Nephron progenitor cell (in vitro differentiated cells): ENCODE measurements around the gene LILRB1.

ENCODE experiments used
- DNase-seq: peaks from one replicate; pipeline ENCODE4 v3.0.0; 2021
- H3K27ac Mint-ChIP-seq: 2 replicates; pipeline ENCODE4 v1.8.0; 2021; ENCODE audit warnings: mild to moderate bottlenecking, moderate library complexity, mixed read lengths
- H3K27me3 Mint-ChIP-seq: 2 replicates; pipeline ENCODE4 v1.8.0; 2021; ENCODE audit warnings: mild to moderate bottlenecking, low read depth, mixed read lengths; ENCODE audit not compliant: poor library complexity
- H3K36me3 Mint-ChIP-seq: 2 replicates; pipeline ENCODE4 v1.8.0; 2021; ENCODE audit warnings: low read depth, mixed read lengths
- H3K4me1 Mint-ChIP-seq: 2 replicates; pipeline ENCODE4 v1.8.0; 2021; ENCODE audit warnings: mixed read lengths
- H3K4me3 Mint-ChIP-seq: 2 replicates; pipeline ENCODE4 v1.8.0; 2021; ENCODE audit warnings: mild to moderate bottlenecking, moderate library complexity, mixed read lengths
- H3K9me3 Mint-ChIP-seq: 2 replicates; pipeline ENCODE4 v1.8.0; 2021; ENCODE audit warnings: mild to moderate bottlenecking, moderate library complexity, mixed read lengths
- TF ChIP-seq, protein P1 (sequence below): fragments of 200-600 bp; sonication (generic); IDR thresholded peaks from 2 replicates; pipeline ENCODE4 v1.5.0; 2021; ENCODE audit warnings: antibody characterized with exemption

The LILRB1 gene

DNA sequence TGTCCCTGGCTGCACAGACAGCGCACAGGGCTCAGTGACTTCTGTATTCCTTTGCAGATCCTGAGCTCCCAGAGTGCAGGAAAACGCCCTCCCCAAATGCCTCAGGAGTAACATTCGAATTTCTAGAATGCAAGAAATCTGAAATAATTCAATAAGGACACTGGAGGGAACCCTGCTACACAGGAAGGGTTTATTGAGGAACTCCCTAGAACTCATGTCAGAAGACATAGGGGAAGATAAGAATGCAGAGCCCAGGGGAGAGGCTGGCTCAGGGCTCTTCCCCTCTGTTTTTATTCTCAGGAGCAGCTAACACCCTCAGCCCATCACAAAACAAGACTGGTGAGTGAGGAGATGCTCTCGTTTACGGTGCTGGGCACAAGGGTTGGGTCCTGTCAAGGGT lies 30.1 kb upstream of the LILRB1 start:
- H3K27me3 Mint-ChIP-seq = no peaks in the 10 kb centered on the region
- H3K4me3 Mint-ChIP-seq = no peak overlapping the region
- H3K27ac Mint-ChIP-seq = no peak overlapping the region
- TF ChIP-seq, protein P1, sequence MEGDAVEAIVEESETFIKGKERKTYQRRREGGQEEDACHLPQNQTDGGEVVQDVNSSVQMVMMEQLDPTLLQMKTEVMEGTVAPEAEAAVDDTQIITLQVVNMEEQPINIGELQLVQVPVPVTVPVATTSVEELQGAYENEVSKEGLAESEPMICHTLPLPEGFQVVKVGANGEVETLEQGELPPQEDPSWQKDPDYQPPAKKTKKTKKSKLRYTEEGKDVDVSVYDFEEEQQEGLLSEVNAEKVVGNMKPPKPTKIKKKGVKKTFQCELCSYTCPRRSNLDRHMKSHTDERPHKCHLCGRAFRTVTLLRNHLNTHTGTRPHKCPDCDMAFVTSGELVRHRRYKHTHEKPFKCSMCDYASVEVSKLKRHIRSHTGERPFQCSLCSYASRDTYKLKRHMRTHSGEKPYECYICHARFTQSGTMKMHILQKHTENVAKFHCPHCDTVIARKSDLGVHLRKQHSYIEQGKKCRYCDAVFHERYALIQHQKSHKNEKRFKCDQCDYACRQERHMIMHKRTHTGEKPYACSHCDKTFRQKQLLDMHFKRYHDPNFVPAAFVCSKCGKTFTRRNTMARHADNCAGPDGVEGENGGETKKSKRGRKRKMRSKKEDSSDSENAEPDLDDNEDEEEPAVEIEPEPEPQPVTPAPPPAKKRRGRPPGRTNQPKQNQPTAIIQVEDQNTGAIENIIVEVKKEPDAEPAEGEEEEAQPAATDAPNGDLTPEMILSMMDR = no peak
- H3K36me3 Mint-ChIP-seq = no peaks in the 10 kb centered on the region
- no peak for DNase-seq
- peaks cover 78% of the 10 kb centered on the region for H3K9me3 Mint-ChIP-seq
- H3K4me1 Mint-ChIP-seq = no peaks in the 10 kb centered on the region

GRCh38 chr19:54606230-54606629 lies 24.1 kb upstream of the LILRB1 start:
- no peaks in the 10 kb centered on the region for H3K4me1 Mint-ChIP-seq
- H3K9me3 Mint-ChIP-seq = peaks cover 90% of the 10 kb centered on the region
- no peak for DNase-seq
- no peaks in the 10 kb centered on the region for H3K27me3 Mint-ChIP-seq
- no peaks in the 10 kb centered on the region for H3K36me3 Mint-ChIP-seq
- no peak overlapping the region for H3K4me3 Mint-ChIP-seq
- TF ChIP-seq, protein P1 = no peak
- H3K27ac Mint-ChIP-seq = no peak overlapping the region

- TF ChIP-seq, protein P1 = no peak
- no peaks in the 10 kb centered on the region for H3K4me1 Mint-ChIP-seq
- H3K27ac Mint-ChIP-seq = no peak overlapping the region
- H3K4me3 Mint-ChIP-seq = no peak overlapping the region
- DNase-seq = no peak
- H3K36me3 Mint-ChIP-seq = no peaks in the 10 kb centered on the region
- H3K9me3 Mint-ChIP-seq = peaks cover 91% of the 10 kb centered on the region
- H3K27me3 Mint-ChIP-seq = no peaks in the 10 kb centered on the region
These were observed 23.1 kb upstream of the LILRB1 start for GRCh38 chr19:54606891-54607784.

DNA sequence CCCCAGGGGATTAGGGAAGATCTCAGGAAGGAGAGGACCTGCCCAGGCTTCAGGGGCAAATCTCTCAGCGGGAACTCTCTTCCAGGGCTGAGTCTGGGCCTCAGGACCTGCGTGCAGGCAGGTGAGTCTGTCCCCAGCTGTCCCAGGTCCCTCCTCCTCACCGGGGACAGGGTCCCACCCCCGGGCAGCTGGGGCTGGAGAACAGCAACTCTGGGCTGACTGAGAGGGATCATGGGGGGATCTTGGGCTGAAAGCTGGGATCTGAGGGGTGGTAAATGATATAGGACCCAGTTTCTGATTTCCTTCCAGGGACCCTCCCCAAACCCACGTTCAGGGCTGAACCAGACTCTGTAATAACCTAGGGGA lies 22.5 kb upstream of the LILRB1 start:
- TF ChIP-seq, protein P1 = no peak
- no peak overlapping the region for H3K4me3 Mint-ChIP-seq
- peaks cover 92% of the 10 kb centered on the region for H3K9me3 Mint-ChIP-seq
- H3K36me3 Mint-ChIP-seq = no peaks in the 10 kb centered on the region
- no peak overlapping the region for H3K27ac Mint-ChIP-seq
- H3K4me1 Mint-ChIP-seq = no peaks in the 10 kb centered on the region
- DNase-seq = no peak
- H3K27me3 Mint-ChIP-seq = no peaks in the 10 kb centered on the region

- Mint-ChIP-seq H3K4me3 (no peak overlapping the region), H3K27ac (no peak overlapping the region), H3K27me3 (no peaks in the 10 kb centered on the region), H3K4me1 (no peaks in the 10 kb centered on the region), H3K9me3 (peaks cover 94% of the 10 kb centered on the region), H3K36me3 (no peaks in the 10 kb centered on the region)
- TF ChIP-seq, protein P1 = no peak
- DNase-seq = no peak
These were observed 22.1 kb upstream of the LILRB1 start for GRCh38 chr19:54608205-54608604.

DNA sequence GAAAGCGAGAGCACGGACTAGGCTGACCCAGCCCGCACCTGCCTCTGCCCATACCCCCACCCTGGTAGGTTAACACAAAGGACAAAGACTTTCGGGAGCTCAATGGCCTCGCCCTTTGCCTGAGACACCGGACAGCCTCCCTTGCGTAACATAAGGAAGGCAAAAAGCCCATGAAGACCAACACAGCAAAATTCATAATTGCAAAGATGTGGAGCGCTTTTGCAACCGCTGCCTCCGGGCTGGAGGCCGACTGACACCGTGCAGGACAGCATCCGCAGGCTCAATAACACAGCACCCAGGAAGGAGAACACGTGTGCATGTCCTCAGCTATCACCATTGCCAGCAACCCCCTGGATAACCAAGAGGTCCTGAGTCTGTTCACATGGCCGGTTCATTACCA lies 21.5 kb upstream of the LILRB1 start:
- Mint-ChIP-seq H3K36me3 (no peaks in the 10 kb centered on the region), H3K9me3 (peaks cover 96% of the 10 kb centered on the region), H3K4me1 (no peaks in the 10 kb centered on the region), H3K4me3 (no peak overlapping the region), H3K27me3 (no peaks in the 10 kb centered on the region), H3K27ac (no peak overlapping the region)
- no peak for DNase-seq
- TF ChIP-seq, protein P1 = no peak
